ENCODE measurements around the gene GNS. TPM values are rescaled to one million over a fixed set of nuclear protein-coding genes. Genes with fewer than 3 reads are reported as not detected.

The GNS gene
- total and polyA plus RNA-seq, 2 donors (not counting 3 experiments of a cell fraction or from before 2014, with no cell fraction given), result 107 to 142 TPM

- ChIA-PET CTCF (interaction anchor here (1.3 to 1.8 kb wide), 6 partner anchors 11 to 362 kb away, joined by 3 to 9 read pairs (median 4); partner anchors contain the start of gene GNS), POLR2A (no interaction called here)
- BruUV-seq (replicated peaks), result no TSS peak
- dilution Hi-C loops (cut with MboI; ENCODE audit: extremely low pct_ligation_motif_present, low sequenced_read_pairs) (no loop called here), intact Hi-C loops (cut with micrococcal nuclease) (no loop called here)
- DNase-seq (ENCODE audit: low read depth, low spot score) (no peak), FAIRE-seq (no peak)
- H3K9me3 ChIP-seq (replicated peaks; ENCODE audit: control insufficient read depth, insufficient read depth, low read length), result no peaks in the 10 kb centered on the region
- H3K4me1 ChIP-seq (ENCODE audit: control insufficient read depth, extremely low read depth, insufficient read depth, low read length), result peaks cover 41% of the 10 kb centered on the region
- H3K9me1 ChIP-seq (replicated peaks; ENCODE audit: control insufficient read depth, extremely low read depth, insufficient read depth, low read length), result no peaks in the 10 kb centered on the region
- no peak overlapping the region for H3K9ac ChIP-seq (replicated peaks; ENCODE audit: extremely low read depth, insufficient read depth, low read length)
- no peak overlapping the region for H2AFZ ChIP-seq (ENCODE audit: low read depth, low read length)
- no peaks in the 10 kb centered on the region for H4K20me1 ChIP-seq (replicated peaks; ENCODE audit: control insufficient read depth, extremely low read depth, insufficient read depth, low read length)
- no peak overlapping the region for H3K4me3 ChIP-seq (replicated peaks in 1 of 3; ENCODE audit: insufficient read depth in 1 of 3, low read depth in 1 of 3, low read length in 3 of 3)
- no peak overlapping the region for H3K27ac ChIP-seq (ENCODE audit: insufficient read depth, low read depth, low read length)
- TF ChIP-seq EZH2 (IDR thresholded peaks at IDR 0.05; ENCODE audit: borderline replicate concordance, low read depth, low read length, severe bottlenecking) (no peak), MAX (IDR thresholded peaks at IDR 0.05; ENCODE audit: insufficient read depth, insufficient read length) (no peak), MYC (IDR thresholded peaks at IDR 0.05; ENCODE audit: low read depth, low read length) (no peak), POLR2A (IDR thresholded peaks at IDR 0.05; ENCODE audit: low read depth, low read length) (no peak), GATA2 (IDR thresholded peaks at IDR 0.05; ENCODE audit: insufficient read depth, insufficient read length, low read depth, low read length) (no peak), JUN (IDR thresholded peaks at IDR 0.05; ENCODE audit: borderline replicate concordance, insufficient read depth, insufficient read length, low read depth) (no peak), POLR2AphosphoS5 (IDR thresholded peaks at IDR 0.05; ENCODE audit: insufficient read depth, low read depth, low read length) (no peak), FOS (IDR thresholded peaks at IDR 0.05; ENCODE audit: borderline replicate concordance, insufficient read depth, low read length) (no peak)
- TF ChIP-seq, protein P1, sequence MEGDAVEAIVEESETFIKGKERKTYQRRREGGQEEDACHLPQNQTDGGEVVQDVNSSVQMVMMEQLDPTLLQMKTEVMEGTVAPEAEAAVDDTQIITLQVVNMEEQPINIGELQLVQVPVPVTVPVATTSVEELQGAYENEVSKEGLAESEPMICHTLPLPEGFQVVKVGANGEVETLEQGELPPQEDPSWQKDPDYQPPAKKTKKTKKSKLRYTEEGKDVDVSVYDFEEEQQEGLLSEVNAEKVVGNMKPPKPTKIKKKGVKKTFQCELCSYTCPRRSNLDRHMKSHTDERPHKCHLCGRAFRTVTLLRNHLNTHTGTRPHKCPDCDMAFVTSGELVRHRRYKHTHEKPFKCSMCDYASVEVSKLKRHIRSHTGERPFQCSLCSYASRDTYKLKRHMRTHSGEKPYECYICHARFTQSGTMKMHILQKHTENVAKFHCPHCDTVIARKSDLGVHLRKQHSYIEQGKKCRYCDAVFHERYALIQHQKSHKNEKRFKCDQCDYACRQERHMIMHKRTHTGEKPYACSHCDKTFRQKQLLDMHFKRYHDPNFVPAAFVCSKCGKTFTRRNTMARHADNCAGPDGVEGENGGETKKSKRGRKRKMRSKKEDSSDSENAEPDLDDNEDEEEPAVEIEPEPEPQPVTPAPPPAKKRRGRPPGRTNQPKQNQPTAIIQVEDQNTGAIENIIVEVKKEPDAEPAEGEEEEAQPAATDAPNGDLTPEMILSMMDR (IDR thresholded peaks at IDR 0.05; ENCODE audit: extremely low read depth in 1 of 2, insufficient read depth in 1 of 2, low read depth in 1 of 2, low read length in 2 of 2), result no peak
- peaks cover 13 to 14% of the 10 kb centered on the region in 2 experiments for H3K36me3 ChIP-seq (ENCODE audit: control insufficient read depth in 2 of 2, extremely low read depth in 1 of 2, insufficient read depth in 2 of 2, low read length in 2 of 2)
- H3K4me2 ChIP-seq (ENCODE audit: insufficient read depth, low read length), result no peak overlapping the region
- no peaks in the 10 kb centered on the region for H3K27me3 ChIP-seq (ENCODE audit: control insufficient read depth in 2 of 2, insufficient read depth in 2 of 2, low read length in 2 of 2)
- peaks cover 5% of the 10 kb centered on the region for H3K79me2 ChIP-seq (ENCODE audit: control insufficient read depth, insufficient read depth, low read length)
Measured at GRCh38 chr12:64745259-64745807, 13.9 kb downstream of the GNS start.

Data from endothelial cell of umbilical vein (primary cell).